WTC11 (cell line): ENCODE measurements around the gene SVIL.

Source experiments
- CBFB ChIP-seq: sonication (generic); formaldehyde crosslinking; IDR thresholded peaks from 2 replicates; pipeline ENCODE4 v1.8.1; 2022; ENCODE audit warnings: mild to moderate bottlenecking, low read depth, missing genetic modification reagents
- TF ChIP-seq, protein P1 (sequence below): sonication (generic); formaldehyde crosslinking; IDR thresholded peaks from 2 replicates; pipeline ENCODE4 v1.8.0; 2022; ENCODE audit warnings: mild to moderate bottlenecking, missing genetic modification reagents
- TF ChIP-seq, protein P2 (sequence below): fragments of 200-600 bp; IDR thresholded peaks from 2 replicates; pipeline ENCODE4 v1.8.0; 2022; ENCODE audit warnings: antibody characterized with exemption

DNA sequence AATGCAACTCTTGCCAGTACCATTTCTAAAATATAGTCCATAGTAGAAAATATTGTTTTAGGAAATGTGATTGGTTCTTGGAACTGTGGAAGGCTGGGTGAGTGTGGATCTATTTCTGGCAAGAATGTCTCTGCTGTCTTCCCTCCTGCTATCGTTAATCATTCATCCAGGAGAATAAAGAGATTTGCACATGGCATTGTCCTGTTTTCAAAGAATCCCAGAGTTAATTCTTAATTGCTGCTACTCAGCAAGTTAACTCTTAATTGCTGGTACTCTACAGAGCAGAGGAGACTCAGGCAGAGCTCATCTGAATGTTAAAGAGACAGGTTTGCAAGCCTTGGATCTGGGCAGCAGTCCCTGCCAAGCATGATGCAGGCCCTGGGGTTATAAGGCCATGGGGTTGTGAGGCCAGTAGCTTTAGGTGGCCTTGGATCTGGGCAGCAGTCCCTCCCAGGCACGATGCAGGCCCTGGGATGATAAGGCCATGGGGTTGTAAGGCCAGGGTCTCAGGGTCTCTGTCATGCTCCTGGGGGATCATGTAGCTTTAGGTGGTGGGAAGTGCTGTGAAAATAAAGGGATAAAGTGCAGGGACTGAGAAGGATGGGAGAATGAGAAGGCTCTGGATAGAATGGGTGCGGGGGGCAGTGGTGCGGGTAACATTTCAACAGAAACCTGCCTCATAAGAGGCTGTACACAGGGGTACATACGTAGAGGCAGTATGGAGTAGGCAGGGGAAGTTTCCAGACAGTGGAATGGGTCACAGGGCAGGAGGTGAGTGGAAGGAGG lies 162.3 kb downstream of the SVIL start:
- TF ChIP-seq, protein P1, sequence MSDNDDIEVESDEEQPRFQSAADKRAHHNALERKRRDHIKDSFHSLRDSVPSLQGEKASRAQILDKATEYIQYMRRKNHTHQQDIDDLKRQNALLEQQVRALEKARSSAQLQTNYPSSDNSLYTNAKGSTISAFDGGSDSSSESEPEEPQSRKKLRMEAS (CRISPR knock-in tag) = no peak
- no peak for TF ChIP-seq CBFB (CRISPR knock-in tag)
- TF ChIP-seq, protein P2, sequence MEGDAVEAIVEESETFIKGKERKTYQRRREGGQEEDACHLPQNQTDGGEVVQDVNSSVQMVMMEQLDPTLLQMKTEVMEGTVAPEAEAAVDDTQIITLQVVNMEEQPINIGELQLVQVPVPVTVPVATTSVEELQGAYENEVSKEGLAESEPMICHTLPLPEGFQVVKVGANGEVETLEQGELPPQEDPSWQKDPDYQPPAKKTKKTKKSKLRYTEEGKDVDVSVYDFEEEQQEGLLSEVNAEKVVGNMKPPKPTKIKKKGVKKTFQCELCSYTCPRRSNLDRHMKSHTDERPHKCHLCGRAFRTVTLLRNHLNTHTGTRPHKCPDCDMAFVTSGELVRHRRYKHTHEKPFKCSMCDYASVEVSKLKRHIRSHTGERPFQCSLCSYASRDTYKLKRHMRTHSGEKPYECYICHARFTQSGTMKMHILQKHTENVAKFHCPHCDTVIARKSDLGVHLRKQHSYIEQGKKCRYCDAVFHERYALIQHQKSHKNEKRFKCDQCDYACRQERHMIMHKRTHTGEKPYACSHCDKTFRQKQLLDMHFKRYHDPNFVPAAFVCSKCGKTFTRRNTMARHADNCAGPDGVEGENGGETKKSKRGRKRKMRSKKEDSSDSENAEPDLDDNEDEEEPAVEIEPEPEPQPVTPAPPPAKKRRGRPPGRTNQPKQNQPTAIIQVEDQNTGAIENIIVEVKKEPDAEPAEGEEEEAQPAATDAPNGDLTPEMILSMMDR = no peak
